GM23338 (cell line): ENCODE data around the gene ZSCAN5A. TPM values are rescaled to one million over a fixed set of nuclear protein-coding genes. Genes with fewer than 3 reads are reported as not detected.

Experiments used
- ATAC-seq: fragments of 200-7000 bp; cut with Tn5 transposase; 3 replicates; pipeline ENCODE4 v1.9.1; 2020
- DNase-seq: peaks from one replicate; pipeline ENCODE4 v3.0.0-alpha.2; 2015; ENCODE audit warnings: low spot score
- H2AFZ ChIP-seq: fragments of 200-600 bp; sonication (generic); 2 replicates; pipeline ENCODE4 v1.8.0; 2016; ENCODE audit warnings: antibody characterized with exemption, mild to moderate bottlenecking, moderate library complexity
- H3F3A ChIP-seq: fragments of 200-600 bp; sonication (generic); replicated peaks from 2 replicates; pipeline ENCODE4 v1.8.0; 2017; ENCODE audit warnings: antibody characterized with exemption, mixed run types, low read depth
- H3K27ac ChIP-seq: fragments of 200-600 bp; sonication (generic); 2 replicates; pipeline ENCODE4 v1.6.1; 2016; ENCODE audit warnings: low read depth
- H3K27me3 ChIP-seq: fragments of 200-600 bp; sonication (generic); 2 replicates; pipeline ENCODE4 v1.8.0; 2016; ENCODE audit warnings: mild to moderate bottlenecking, mixed run types, moderate library complexity; ENCODE audit not compliant: insufficient read depth
- H3K36me3 ChIP-seq: fragments of 200-600 bp; sonication (generic); 2 replicates; pipeline ENCODE4 v1.8.0; 2016; ENCODE audit warnings: mild to moderate bottlenecking; ENCODE audit not compliant: insufficient read depth
- H3K4me1 ChIP-seq: fragments of 200-600 bp; sonication (generic); 2 replicates; pipeline ENCODE4 v1.8.0; 2016; ENCODE audit warnings: mild to moderate bottlenecking, moderate library complexity; ENCODE audit not compliant: insufficient read depth
- H3K4me2 ChIP-seq: fragments of 200-600 bp; sonication (generic); 2 replicates; pipeline ENCODE4 v1.7.1; 2017; ENCODE audit warnings: mixed run types
- H3K4me3 ChIP-seq: fragments of 200-600 bp; sonication (generic); 2 replicates; pipeline ENCODE4 v1.6.1; 2016; ENCODE audit warnings: mixed run types
- H3K79me2 ChIP-seq: fragments of 200-600 bp; sonication (generic); replicated peaks from 2 replicates; pipeline ENCODE4 v1.8.0; 2017; ENCODE audit warnings: mild to moderate bottlenecking; ENCODE audit not compliant: insufficient read depth
- H3K9me2 ChIP-seq: fragments of 200-600 bp; sonication (generic); 2 replicates; pipeline ENCODE4 v1.8.0; 2017; ENCODE audit not compliant: insufficient read depth
- H4K20me1 ChIP-seq: fragments of 200-600 bp; sonication (generic); replicated peaks from 2 replicates; pipeline ENCODE4 v1.8.0; 2017; ENCODE audit warnings: mild to moderate bottlenecking; ENCODE audit not compliant: insufficient read depth
- H3K27ac Mint-ChIP-seq: 2 replicates; pipeline ENCODE4 v1.8.0; 2020; ENCODE audit warnings: inconsistent platforms, mild to moderate bottlenecking, moderate library complexity, mixed read lengths
- H3K27me3 Mint-ChIP-seq: 3 replicates; pipeline ENCODE4 v1.8.0; 2022; ENCODE audit warnings: low read depth, mild to moderate bottlenecking, moderate library complexity, mixed read lengths, inconsistent platforms; ENCODE audit not compliant: insufficient read depth, poor library complexity
- H3K36me3 Mint-ChIP-seq: 3 replicates; pipeline ENCODE4 v1.8.0; 2021; ENCODE audit warnings: low read depth, mild to moderate bottlenecking, inconsistent platforms, moderate library complexity, mixed read lengths
- H3K4me1 Mint-ChIP-seq: 3 replicates; pipeline ENCODE4 v1.8.0; 2020; ENCODE audit warnings: mild to moderate bottlenecking, inconsistent platforms, mixed read lengths
- H3K4me3 Mint-ChIP-seq: 3 replicates; pipeline ENCODE4 v1.8.0; 2021; ENCODE audit warnings: moderate library complexity, mild to moderate bottlenecking, inconsistent platforms, mixed read lengths
- H3K9me3 Mint-ChIP-seq: 3 replicates; pipeline ENCODE4 v1.8.0; 2020; ENCODE audit warnings: moderate library complexity, mild to moderate bottlenecking, inconsistent platforms, mixed read lengths
- CREB1 ChIP-seq: fragments of 250-450 bp; sonication (Bioruptor Pico); IDR thresholded peaks from 2 replicates; pipeline ENCODE4 v1.5.0; 2020; ENCODE audit warnings: low read depth, mild to moderate bottlenecking, moderate library complexity
- ETS1 ChIP-seq: IDR thresholded peaks from 2 replicates; pipeline ENCODE4 v1.6.1; 2016; ENCODE audit warnings: antibody characterized with exemption
- EZH2 ChIP-seq: fragments of 200-600 bp; sonication (generic); IDR thresholded peaks from one replicate; pipeline ENCODE4 v1.8.0; 2017; ENCODE audit warnings: antibody characterized with exemption, mild to moderate bottlenecking, low read depth; ENCODE audit not compliant: unreplicated experiment
- EZH2phosphoT487 ChIP-seq: fragments of 200-600 bp; sonication (generic); IDR thresholded peaks from one replicate; pipeline ENCODE4 v1.8.1; 2018; ENCODE audit warnings: antibody characterized with exemption; ENCODE audit not compliant: unreplicated experiment
- POLR2AphosphoS5 ChIP-seq: IDR thresholded peaks from 2 replicates; pipeline ENCODE4 v1.6.1; 2016; ENCODE audit warnings: antibody characterized with exemption, low read depth
- REST ChIP-seq: IDR thresholded peaks from one replicate; pipeline ENCODE4 v1.6.1; 2018; ENCODE audit warnings: antibody characterized with exemption; ENCODE audit not compliant: unreplicated experiment
- polyA plus RNA-seq: library from polyadenylated mRNA; unstranded; fragments of >200 nt; fragmentation: Nextera tagmentation; extraction: Ambion mirVana; gene quantifications from 2 replicates; pipeline ENCODE4 v1.2.1, GENCODE V29; 2016
- total RNA-seq: library from RNA; depleted of rRNA; stranded (reverse); fragments of >200 nt; shearing (Covaris generic); gene quantifications from 2 replicates; pipeline ENCODE4 v1.2.3, GENCODE V29; 2014
- TF ChIP-seq, protein P1 (sequence below): fragments of 250-450 bp; sonication (Bioruptor Pico); IDR thresholded peaks from 2 replicates; pipeline ENCODE4 v1.5.0; 2020; ENCODE audit warnings: mild to moderate bottlenecking, moderate library complexity

ZSCAN5A gene
- total and polyA plus RNA-seq, 2 experiments from 2014 or later = 10.2 to 12.5 TPM

GRCh38 chr19:56282809-56283208, 31.8 kb downstream of the ZSCAN5A start (continued):
- no peak for TF ChIP-seq CREB1 (CRISPR knock-in tag)

- Histone ChIP-seq H3K27me3 (no peaks in the 10 kb centered on the region), H4K20me1 (no peaks in the 10 kb centered on the region), H3K79me2 (no peaks in the 10 kb centered on the region), H3K9me2 (no peaks in the 10 kb centered on the region), H3K36me3 (0 out of 2 replicates have a peak, but pooled peaks cover 3% of the 10 kb centered on the region), H3F3A (no peaks in the 10 kb centered on the region), H2AFZ (no peak overlapping the region), H3K4me2 (no peak overlapping the region), H3K4me3 (no peak overlapping the region), H3K4me1 (no peaks in the 10 kb centered on the region), H3K27ac (no peak overlapping the region)
- no peak overlapping the region for H3K27ac Mint-ChIP-seq
- no peak overlapping the region for H3K4me3 Mint-ChIP-seq
- no peak for DNase-seq
- no peaks in the 10 kb centered on the region for H3K27me3 Mint-ChIP-seq
- ATAC-seq = no peak
- TF ChIP-seq POLR2AphosphoS5 (no peak), REST (no peak), EZH2phosphoT487 (no peak), ETS1 (no peak), EZH2 (no peak)
- TF ChIP-seq, protein P1, sequence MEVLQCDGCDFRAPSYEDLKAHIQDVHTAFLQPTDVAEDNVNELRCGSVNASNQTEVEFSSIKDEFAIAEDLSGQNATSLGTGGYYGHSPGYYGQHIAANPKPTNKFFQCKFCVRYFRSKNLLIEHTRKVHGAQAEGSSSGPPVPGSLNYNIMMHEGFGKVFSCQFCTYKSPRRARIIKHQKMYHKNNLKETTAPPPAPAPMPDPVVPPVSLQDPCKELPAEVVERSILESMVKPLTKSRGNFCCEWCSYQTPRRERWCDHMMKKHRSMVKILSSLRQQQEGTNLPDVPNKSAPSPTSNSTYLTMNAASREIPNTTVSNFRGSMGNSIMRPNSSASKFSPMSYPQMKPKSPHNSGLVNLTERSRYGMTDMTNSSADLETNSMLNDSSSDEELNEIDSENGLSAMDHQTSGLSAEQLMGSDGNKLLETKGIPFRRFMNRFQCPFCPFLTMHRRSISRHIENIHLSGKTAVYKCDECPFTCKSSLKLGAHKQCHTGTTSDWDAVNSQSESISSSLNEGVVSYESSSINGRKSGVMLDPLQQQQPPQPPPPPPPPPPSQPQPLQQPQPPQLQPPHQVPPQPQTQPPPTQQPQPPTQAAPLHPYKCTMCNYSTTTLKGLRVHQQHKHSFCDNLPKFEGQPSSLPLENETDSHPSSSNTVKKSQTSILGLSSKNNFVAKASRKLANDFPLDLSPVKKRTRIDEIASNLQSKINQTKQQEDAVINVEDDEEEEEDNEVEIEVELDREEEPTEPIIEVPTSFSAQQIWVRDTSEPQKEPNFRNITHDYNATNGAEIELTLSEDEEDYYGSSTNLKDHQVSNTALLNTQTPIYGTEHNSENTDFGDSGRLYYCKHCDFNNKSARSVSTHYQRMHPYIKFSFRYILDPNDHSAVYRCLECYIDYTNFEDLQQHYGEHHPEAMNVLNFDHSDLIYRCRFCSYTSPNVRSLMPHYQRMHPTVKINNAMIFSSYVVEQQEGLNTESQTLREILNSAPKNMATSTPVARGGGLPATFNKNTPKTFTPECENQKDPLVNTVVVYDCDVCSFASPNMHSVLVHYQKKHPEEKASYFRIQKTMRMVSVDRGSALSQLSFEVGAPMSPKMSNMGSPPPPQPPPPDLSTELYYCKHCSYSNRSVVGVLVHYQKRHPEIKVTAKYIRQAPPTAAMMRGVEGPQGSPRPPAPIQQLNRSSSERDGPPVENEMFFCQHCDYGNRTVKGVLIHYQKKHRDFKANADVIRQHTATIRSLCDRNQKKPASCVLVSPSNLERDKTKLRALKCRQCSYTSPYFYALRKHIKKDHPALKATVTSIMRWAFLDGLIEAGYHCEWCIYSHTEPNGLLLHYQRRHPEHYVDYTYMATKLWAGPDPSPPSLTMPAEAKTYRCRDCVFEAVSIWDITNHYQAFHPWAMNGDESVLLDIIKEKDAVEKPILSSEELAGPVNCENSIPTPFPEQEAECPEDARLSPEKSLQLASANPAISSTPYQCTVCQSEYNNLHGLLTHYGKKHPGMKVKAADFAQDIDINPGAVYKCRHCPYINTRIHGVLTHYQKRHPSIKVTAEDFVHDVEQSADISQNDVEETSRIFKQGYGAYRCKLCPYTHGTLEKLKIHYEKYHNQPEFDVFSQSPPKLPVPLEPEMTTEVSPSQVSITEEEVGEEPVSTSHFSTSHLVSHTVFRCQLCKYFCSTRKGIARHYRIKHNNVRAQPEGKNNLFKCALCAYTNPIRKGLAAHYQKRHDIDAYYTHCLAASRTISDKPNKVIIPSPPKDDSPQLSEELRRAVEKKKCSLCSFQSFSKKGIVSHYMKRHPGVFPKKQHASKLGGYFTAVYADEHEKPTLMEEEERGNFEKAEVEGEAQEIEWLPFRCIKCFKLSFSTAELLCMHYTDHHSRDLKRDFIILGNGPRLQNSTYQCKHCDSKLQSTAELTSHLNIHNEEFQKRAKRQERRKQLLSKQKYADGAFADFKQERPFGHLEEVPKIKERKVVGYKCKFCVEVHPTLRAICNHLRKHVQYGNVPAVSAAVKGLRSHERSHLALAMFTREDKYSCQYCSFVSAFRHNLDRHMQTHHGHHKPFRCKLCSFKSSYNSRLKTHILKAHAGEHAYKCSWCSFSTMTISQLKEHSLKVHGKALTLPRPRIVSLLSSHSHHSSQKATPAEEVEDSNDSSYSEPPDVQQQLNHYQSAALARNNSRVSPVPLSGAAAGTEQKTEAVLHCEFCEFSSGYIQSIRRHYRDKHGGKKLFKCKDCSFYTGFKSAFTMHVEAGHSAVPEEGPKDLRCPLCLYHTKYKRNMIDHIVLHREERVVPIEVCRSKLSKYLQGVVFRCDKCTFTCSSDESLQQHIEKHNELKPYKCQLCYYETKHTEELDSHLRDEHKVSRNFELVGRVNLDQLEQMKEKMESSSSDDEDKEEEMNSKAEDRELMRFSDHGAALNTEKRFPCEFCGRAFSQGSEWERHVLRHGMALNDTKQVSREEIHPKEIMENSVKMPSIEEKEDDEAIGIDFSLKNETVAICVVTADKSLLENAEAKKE (CRISPR knock-in tag) = no peak
- H3K36me3 Mint-ChIP-seq = peaks cover 9% of the 10 kb centered on the region; the same call in 1 of the 3 replicates
- peaks cover 5% of the 10 kb centered on the region; the same call in 2 of the 3 replicates for H3K9me3 Mint-ChIP-seq
- no peaks in the 10 kb centered on the region for H3K4me1 Mint-ChIP-seq
Observed at GRCh38 chr19:56273563-56274117, 41.0 kb downstream of the ZSCAN5A start.
